Right ventricle myocardium inferior (tissue), 1 donor: ENCODE results near the gene GAS7. TPM values are rescaled to one million over a fixed set of nuclear protein-coding genes. Genes with fewer than 3 reads are reported as not detected.
A peak's percentile ranks its signal among the peaks of the same experiment; 100 is the strongest.

Source experiments
- ATAC-seq: fragments of 200-7000 bp; cut with Tn5 transposase; one replicate; pipeline ENCODE4 v1.9.1; 2020; ENCODE audit warnings: mild to moderate bottlenecking, moderate library complexity
- DNase-seq: peaks from one replicate; pipeline ENCODE4 v3.0.0; 2021; ENCODE audit errors: missing footprints
- intact Hi-C: fragments of 100-400 bp; cut with DNase I; formaldehyde crosslinking; loops from one replicate; pipeline ENCODE4 v1.11.0; 2022
- total RNA-seq: library from RNA; stranded (reverse); fragmentation: NEBNext Ultra II Directional; extraction: Animal tissue kit (Norgen Biotek cat#: 25700); gene quantifications from one replicate; pipeline ENCODE4 v1.2.1, GENCODE V29; 2021
- donor health status: DM: no; HTN: yes; CAD: no; lungs with severe emphysema.

GAS7 gene
- total RNA-seq, 1 donor from 2014 or later: 90.5 TPM

- DNase-seq (no peak), ATAC-seq (peak; percentile 32)
- intact Hi-C loops: no loop called here
These were observed 20.4 kb downstream of the GAS7 start for GRCh38 chr17:10177913-10178505.

DNA sequence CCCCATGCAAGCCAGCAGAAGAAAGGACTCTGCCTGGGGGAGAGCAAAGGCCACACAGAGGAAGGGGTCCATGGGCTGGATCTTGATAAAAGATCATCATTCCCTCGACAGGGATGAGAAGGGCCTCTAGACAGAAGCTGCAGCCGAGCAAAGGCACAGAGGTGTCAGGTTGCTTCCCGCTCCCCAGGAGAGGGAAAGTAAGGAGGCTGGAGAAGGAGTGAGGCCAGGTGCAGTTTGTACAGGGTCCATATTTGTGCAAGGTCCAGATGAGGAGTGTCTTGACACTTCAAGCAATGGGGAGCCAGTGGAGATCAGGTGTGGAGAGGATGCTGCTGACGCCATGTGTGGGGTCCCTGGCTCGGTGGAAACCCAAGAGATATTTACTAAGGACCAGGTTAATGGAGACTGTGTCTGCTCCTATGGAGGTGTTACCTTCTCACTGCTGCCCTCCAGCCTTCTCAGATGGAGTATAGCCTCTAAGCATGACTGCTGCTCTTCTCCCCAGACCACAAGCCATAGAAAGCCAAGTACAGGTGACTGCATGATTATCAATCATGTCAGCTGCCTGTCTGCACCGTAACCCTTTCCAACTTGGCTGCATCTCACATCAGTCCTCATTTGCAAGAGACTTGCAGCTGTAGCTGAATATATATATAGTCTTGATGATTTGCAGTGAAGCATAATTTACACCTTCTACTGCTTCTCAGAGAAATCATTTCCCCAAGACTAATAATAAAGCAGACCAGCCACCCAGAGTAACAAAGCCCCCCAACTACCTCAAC, 21.1 kb downstream of the GAS7 start:
- no peak for ATAC-seq
- intact Hi-C loops: no loop called here
- DNase-seq: no peak

DNA sequence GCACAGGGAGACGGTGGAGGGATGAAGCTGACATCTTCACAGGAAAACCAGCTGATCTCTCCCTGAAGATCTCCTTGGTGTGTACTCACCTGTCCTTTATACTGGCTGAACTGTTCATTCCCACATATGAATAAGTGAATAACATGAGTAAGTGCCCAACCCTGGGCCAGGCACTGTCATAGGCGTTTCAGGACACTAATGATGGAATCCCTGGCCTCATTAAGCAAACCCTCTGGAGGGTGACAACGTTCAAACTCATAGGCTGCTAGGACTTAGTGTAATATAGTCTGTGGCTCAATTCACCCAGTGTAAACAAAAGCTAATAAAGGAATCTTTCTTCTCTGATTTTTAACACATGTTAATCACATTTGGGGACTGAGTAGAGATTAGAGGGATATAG, 24.5 kb downstream of the GAS7 start:
- DNase-seq: no peak
- intact Hi-C loops: no loop called here
- no peak for ATAC-seq

- intact Hi-C loops: no loop called here
- ATAC-seq: no peak
- no peak for DNase-seq
These were observed 25.6 kb downstream of the GAS7 start for GRCh38 chr17:10172778-10173177.

DNA sequence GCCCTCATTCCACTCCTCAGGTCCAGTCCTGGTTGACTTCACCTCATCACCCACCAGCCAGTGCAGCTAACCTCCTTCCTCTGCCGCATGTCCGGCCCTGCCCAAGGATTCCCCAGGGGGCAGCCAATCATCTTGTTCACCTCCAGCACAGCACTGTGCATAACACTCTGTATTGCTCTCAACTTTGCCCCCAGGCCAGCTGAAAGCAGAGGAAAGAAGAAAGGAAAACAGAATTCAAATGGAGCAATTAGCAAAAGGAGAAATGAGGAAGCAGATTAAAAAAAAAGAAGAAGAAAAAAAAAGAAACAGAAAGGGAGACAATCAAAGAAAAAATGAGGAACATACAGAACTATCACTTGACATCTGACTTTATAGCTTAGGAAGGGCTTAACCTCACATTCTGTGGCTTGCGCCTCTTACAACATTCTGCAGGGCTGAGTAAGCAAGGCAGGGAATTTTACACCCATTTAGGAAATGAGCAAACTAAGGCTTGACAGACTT, 26.1 kb downstream of the GAS7 start:
- DNase-seq (no peak), ATAC-seq (no peak)
- intact Hi-C loops: no loop called here

DNA sequence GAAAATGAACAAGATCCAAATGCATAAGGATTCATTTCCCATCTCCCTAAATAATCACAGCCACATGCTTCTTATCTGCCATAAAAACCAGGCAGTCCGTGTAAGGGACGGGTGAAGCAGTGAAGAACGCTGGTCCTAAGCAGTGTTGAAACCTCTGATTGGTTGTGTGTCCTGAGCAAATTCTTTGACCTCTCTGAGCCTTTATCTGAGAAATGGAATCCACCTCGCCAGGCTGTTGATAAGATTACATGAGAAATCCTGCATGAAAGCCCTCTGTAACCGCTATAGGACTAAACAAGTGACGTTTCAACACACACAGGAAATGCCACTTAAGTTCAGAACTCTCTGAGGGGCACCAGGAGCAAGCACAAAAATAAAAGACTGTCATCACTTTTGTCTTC, 26.8 kb downstream of the GAS7 start:
- ATAC-seq: peak; percentile 47
- intact Hi-C loops: no loop called here
- DNase-seq: no peak

DNA sequence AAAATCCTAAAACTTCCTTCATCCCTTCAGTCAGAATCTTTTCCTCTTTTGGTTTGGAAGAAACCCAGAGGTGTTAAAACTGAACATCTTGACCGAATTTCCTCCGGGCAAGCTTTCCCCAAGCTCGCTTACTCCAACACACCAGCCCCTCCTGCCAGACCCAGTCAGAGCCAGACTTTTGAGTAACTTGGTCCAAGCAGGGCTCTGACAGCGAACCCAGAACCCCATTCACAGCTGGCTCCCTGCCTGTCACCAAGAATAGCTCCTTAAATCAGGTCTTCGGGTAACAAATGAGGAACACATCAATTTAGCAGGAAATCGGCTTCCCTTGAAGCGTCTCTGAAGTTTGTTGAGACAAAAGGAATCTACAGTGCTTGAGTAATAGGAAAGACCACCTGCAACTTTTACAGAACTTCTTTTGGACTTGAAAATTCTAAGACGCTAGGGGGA, 27.3 kb downstream of the GAS7 start:
- intact Hi-C loops: no loop called here
- ATAC-seq (peak; percentile 73), DNase-seq (peak; percentile 70)

- DNase-seq: no peak
- ATAC-seq: no peak
- intact Hi-C loops: no loop called here
These were observed 28.2 kb downstream of the GAS7 start for GRCh38 chr17:10170233-10170632.

- intact Hi-C loops: no loop called here
- ATAC-seq (no peak), DNase-seq (no peak)
These were observed 29.1 kb downstream of the GAS7 start for GRCh38 chr17:10169290-10169689.

GRCh38 chr17:10166176-10166935, 32.0 kb downstream of the GAS7 start:
- no peak for ATAC-seq
- intact Hi-C loops: no loop called here
- no peak for DNase-seq

DNA sequence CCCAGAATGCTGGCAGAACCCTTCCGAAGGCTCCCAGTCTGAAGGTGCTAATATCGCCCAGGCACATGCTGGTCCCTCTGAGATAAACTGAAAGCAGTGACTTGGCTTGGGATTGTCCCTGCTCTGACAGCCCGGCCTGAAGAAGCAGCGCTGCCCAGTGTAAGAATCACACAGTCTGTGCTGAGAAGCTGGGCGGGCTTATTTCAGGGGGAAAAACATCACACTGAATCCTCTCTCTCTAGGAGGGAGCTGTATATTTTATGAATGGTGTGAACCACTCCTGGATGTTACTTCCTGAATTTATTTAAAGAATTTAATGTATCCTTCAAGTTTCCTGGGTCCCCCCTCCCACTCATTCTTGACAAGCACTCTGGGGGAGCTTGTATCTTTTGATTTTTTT, 36.3 kb downstream of the GAS7 start:
- intact Hi-C loops: no loop called here
- no peak for DNase-seq
- ATAC-seq: peak; percentile 75

- no peak for ATAC-seq
- intact Hi-C loops: no loop called here
These were observed 37.0 kb downstream of the GAS7 start for GRCh38 chr17:10161386-10161785.

GRCh38 chr17:10156948-10157607, 41.3 kb downstream of the GAS7 start:
- peak; percentile 84 for DNase-seq
- intact Hi-C loops: no loop called here
- peak; percentile 74 for ATAC-seq

More at GRCh38 chr17:10161386-10161785, 37.0 kb downstream of the GAS7 start:
- no peak for DNase-seq

DNA sequence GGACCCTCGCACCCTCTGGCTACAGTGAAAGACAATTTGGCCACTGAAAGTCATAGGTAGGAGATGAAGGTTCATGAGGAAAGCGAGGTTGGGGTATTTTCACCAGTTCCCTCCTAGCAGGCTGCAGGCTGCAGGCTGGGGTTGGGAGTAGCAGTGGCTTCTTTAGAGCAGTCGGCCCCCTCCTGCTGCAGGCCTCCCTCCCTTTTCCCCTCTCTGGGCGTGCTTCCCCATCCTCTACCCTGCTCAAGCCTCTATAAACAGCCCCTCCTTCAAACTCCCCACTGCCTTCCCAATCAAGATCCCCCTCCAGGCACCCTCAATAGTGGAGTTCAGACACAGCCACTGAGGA, 41.8 kb downstream of the GAS7 start:
- DNase-seq (no peak), ATAC-seq (no peak)
- intact Hi-C loops: no loop called here

DNA sequence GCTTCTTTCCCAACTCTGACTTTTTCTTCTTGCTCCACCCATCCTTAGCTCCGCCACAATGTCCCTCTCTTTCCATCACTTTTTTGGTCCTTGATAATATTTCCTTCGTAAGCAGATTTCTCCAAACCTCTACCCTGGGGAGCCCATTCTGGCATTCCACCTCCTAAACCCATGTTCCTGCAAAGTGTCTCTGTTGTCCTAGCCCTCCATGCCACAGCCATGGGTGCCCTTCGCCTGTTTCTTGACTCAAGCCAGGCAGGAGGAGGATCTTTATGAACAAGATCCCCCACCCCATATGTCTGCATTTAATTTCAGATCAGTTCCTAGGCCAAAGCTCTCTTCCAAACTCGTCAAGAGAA, 42.4 kb downstream of the GAS7 start:
- ATAC-seq: no peak
- intact Hi-C loops: no loop called here
- DNase-seq: no peak

DNA sequence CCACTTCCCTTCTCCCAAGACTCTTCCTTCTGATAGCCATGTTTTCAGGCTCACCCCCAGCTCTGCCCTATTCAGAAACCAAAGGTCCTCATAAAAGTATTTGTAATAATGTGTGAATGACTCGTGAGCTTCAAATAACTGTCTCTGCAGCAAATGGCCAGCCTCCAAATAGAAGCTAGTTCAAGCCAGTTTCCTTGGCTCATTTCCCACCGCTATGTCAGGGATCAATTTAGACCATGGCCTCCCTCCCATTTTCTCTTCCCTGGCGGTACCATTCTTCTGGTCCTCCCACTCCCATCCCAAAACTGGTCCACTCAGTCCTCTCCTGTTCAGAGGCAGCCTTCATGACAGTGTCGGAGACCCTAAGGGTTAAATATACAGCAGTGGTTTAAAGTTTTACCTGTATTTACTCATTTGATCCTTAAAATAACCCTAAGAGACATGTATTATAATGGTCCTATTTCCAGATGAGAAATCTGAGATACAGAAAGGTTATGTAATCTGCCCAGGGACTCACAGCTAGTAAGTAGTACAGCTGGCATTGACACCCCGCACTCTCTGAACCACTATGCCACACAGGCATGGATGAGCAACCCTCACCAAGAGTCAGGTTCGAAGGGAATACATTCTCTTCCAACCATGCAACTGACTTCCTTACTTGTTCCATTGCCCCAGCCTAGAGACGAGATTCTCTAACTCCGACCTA, 42.9 kb downstream of the GAS7 start:
- DNase-seq (no peak), ATAC-seq (no peak)
- intact Hi-C loops: no loop called here

DNA sequence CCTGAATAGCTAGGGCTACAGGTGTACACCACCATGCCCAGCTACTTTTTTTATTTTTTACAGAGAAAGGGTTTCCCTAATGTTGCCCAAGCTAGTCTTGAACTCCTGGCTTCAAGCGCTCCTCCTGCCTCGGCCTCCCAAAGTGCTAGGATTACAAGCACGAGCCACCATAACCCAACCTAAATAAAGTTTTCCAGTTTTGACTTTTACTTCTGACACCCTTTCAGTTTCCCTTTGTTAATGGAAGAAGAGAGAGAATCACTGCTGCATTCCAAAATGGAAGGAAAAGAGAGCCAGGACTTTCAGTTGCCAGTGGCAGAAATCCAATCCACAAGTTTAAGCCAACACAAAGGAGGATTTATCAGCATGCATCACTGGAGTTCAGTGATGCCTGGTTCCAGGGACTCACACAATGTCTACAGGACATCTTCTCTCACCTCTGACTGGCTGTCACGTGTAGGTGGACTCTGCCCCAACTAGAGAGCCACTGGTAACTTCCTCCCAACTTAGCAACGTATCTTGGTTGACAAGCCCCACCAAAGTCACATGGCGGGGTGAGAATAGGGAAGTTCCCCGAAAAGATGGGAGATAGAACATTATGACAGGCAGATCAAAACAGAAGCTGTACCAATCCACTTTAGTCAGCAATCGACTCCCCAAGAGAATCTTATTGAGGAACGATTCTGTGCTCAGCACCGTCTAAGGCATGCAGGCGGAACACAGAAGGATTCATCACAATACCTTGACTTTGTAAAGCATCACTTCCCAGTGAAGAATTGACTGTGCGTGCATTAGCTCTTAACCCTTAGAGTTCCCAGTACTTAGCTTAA, 46.5 kb downstream of the GAS7 start:
- intact Hi-C loops: no loop called here
- peak; percentile 38 for ATAC-seq
- no peak for DNase-seq
